Chondrocyte (in vitro differentiated cells): ENCODE measurements around the gene ESYT2. TPM values are rescaled to one million over a fixed set of nuclear protein-coding genes. Genes with fewer than 3 reads are reported as not detected.

Experiments used
- DNase-seq: peaks from one replicate; pipeline ENCODE4 v3.0.0; 2021; ENCODE audit warnings: mixed read lengths, low spot score
- H3K27ac Mint-ChIP-seq: one replicate; pipeline ENCODE4 v1.8.0; 2021; ENCODE audit warnings: mild to moderate bottlenecking, moderate library complexity, mixed read lengths; ENCODE audit not compliant: unreplicated experiment
- H3K27me3 Mint-ChIP-seq: 2 replicates; pipeline ENCODE4 v1.8.0; 2021; ENCODE audit warnings: low read depth, mixed read lengths
- H3K36me3 Mint-ChIP-seq: 2 replicates; pipeline ENCODE4 v1.8.0; 2021; ENCODE audit warnings: low read depth, mixed read lengths
- H3K4me1 Mint-ChIP-seq: 2 replicates; pipeline ENCODE4 v1.8.0; 2021; ENCODE audit warnings: low read depth, mild to moderate bottlenecking, mixed read lengths
- H3K4me3 Mint-ChIP-seq: one replicate; pipeline ENCODE4 v1.8.0; 2021; ENCODE audit warnings: mild to moderate bottlenecking, moderate library complexity, mixed read lengths; ENCODE audit not compliant: unreplicated experiment
- H3K9me3 Mint-ChIP-seq: 2 replicates; pipeline ENCODE4 v1.8.0; 2021; ENCODE audit warnings: low read depth, mixed read lengths
- total RNA-seq: library from RNA; stranded (reverse); gene quantifications from 3 replicates; pipeline ENCODE4 v1.2.1, GENCODE V29; 2021
- TF ChIP-seq, protein P1 (sequence below): fragments of 200-600 bp; sonication (generic); IDR thresholded peaks from 2 replicates; pipeline ENCODE4 v1.5.0; 2021; ENCODE audit warnings: antibody characterized with exemption, mild to moderate bottlenecking, moderate library complexity

The ESYT2 gene
- total RNA-seq, 1 donor from 2014 or later: 108 TPM

DNA sequence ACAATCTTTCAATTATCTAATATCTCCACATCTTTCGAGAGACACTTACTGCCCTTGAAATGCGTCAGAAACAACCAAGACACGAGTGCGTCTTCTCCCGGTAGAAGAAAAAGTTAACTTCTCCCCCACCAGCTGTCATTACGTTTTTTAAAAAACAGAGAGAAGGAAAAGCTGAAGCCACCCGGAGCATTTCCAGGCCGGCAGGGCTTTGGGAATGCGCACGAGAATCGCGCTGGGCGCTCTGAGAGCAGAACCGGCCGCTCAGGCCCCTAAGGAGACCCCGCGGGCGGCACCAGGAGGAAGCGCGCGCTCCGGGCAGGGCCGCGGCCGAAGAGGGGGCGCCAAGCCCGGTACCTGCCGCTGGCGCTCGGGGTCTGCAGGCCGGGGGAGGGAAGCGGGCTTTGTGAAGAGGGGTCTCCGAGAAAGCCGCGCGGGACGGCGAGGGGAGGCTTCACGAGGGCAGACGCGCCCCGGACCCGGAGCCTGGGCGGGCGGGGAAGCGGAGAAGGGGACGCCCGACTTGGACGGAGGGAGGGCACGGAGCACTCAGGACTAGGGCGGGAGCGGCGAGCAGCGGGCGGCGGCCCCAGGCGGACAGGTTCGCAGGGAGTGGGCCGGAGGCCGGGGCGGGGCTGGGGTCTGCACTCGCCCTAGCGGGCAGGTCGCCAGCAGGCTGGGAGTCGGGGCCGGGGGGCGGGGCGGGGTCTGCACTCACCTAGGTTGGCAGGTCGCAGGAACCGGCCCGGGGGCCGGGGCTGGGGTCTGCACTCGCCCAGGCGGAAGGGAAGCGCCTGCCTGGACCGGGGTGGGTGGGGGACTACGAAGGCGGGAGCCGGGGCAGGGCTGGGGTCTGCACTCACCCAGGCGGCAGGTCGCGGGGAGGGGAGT, 932 bp downstream of the ESYT2 start:
- H3K27ac Mint-ChIP-seq: peak overlapping the region; percentile 96
- H3K4me3 Mint-ChIP-seq: peak overlapping the region; percentile 87
- no peak for DNase-seq
- TF ChIP-seq, protein P1, sequence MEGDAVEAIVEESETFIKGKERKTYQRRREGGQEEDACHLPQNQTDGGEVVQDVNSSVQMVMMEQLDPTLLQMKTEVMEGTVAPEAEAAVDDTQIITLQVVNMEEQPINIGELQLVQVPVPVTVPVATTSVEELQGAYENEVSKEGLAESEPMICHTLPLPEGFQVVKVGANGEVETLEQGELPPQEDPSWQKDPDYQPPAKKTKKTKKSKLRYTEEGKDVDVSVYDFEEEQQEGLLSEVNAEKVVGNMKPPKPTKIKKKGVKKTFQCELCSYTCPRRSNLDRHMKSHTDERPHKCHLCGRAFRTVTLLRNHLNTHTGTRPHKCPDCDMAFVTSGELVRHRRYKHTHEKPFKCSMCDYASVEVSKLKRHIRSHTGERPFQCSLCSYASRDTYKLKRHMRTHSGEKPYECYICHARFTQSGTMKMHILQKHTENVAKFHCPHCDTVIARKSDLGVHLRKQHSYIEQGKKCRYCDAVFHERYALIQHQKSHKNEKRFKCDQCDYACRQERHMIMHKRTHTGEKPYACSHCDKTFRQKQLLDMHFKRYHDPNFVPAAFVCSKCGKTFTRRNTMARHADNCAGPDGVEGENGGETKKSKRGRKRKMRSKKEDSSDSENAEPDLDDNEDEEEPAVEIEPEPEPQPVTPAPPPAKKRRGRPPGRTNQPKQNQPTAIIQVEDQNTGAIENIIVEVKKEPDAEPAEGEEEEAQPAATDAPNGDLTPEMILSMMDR: no peak
- peaks cover 3% of the 10 kb centered on the region for H3K36me3 Mint-ChIP-seq
- peaks cover 39% of the 10 kb centered on the region for H3K4me1 Mint-ChIP-seq
- no peaks in the 10 kb centered on the region for H3K9me3 Mint-ChIP-seq
- no peaks in the 10 kb centered on the region for H3K27me3 Mint-ChIP-seq

DNA sequence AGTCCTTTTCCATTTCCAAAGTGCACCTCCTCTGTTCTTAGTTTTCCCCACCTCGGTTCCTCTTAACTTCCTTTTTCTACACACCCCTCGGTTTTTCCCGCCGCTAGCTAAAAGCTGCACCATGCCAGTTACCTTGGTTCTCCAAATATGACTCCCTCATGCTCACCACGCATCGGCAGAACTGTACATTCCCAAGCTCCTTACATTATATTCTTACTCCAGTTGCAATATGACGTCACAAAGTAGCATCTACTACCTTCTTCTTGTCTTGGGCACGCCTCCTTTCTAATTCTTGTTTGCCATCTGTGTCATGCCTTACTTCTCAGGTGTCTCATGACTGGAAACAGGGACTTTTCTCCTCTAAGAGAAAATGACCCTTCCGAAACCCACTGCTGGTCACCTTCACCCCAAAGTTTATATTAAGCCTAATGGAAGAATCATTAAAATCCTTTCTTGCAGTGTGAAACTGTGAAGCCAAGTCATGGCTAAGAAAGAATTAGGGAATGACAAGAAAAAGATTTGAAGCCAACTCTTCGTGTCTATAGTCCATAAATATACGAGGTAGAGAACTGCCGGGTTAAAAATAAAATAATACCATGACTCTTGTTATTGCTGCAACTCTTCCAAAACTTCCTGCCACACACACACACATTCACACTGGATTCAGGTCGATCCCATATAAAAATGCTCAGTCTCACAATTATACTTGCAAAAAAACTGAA, 1.7 kb downstream of the ESYT2 start:
- H3K4me3 Mint-ChIP-seq: peak overlapping the region; percentile 87
- DNase-seq: no peak
- peaks cover 3% of the 10 kb centered on the region for H3K36me3 Mint-ChIP-seq
- TF ChIP-seq, protein P1: no peak
- peaks cover 43% of the 10 kb centered on the region for H3K4me1 Mint-ChIP-seq
- H3K9me3 Mint-ChIP-seq: no peaks in the 10 kb centered on the region
- peak overlapping the region; percentile 96 for H3K27ac Mint-ChIP-seq
- no peaks in the 10 kb centered on the region for H3K27me3 Mint-ChIP-seq

DNA sequence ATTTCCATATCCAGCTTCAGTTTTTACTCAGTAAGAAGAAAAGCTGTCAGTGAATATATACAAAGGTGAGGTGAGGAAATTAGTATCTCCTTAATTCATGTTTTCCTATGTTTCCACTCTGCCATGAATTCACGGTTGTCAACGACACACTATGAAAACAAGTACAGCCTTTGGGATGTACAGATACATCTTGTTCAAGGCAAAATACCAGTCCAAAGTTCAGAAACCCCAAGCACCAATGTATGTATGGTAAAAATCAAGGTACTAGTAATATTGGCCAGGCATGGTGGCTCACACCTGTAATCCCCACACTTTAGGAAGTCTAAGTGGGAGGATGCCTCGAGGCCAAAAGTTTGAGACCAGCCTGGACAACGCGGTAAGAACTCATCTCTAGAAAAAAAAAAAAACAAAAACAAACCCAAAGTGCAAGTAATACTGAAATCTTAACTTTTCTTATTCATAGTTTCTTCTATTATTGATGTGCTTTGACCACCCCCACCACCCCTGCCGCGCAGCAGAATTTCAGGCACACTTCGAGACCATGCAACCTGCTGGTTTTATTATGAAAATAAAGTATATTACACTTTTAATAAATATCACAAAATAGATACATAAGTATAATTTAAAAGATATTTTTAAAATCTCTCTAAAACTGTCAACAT, 3.5 kb downstream of the ESYT2 start:
- Mint-ChIP-seq H3K4me1 (peaks cover 56% of the 10 kb centered on the region), H3K4me3 (no peak overlapping the region), H3K27ac (peak overlapping the region; percentile 83), H3K27me3 (no peaks in the 10 kb centered on the region), H3K9me3 (no peaks in the 10 kb centered on the region), H3K36me3 (peaks cover 3% of the 10 kb centered on the region)
- TF ChIP-seq, protein P1: no peak
- DNase-seq: no peak

DNA sequence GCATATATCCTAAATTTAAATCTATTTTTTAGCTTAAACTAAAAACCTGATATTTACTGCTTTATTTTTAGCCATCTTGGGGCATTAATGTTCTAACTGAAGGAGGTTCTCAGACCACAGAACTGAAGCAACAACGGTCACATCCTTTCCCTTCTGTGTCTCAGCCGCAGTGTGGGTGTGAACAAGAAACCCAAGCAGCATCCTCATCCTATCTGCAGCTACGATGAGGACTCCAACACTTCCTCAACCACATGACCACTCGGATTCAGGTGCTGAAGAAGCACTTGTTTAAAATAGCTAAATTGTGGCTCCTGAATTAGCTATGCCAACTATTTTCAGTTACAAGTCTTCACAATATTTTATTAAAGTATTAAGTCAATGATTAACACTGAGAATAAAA, 5.3 kb downstream of the ESYT2 start:
- DNase-seq: no peak
- Mint-ChIP-seq H3K4me1 (peaks cover 66% of the 10 kb centered on the region), H3K4me3 (no peak overlapping the region)

More for the DNA sequence above, 5.3 kb downstream of the ESYT2 start:
- Mint-ChIP-seq H3K27me3 (no peaks in the 10 kb centered on the region), H3K36me3 (peaks cover 3% of the 10 kb centered on the region), H3K9me3 (no peaks in the 10 kb centered on the region), H3K27ac (peak overlapping the region; percentile 34)
- TF ChIP-seq, protein P1: no peak
